ENCODE results near the gene AACS. TPM values are rescaled to one million over a fixed set of nuclear protein-coding genes. Genes with fewer than 3 reads are reported as not detected.

The AACS gene
- total RNA-seq, 2 donors from 2014 or later = 15.0 to 22.4 TPM

- TF ChIP-seq POLR2A (IDR thresholded peaks at IDR 0.05) (no peak), CTCF (IDR thresholded peaks at IDR 0.05) (peak; percentile 93 to 100 (median 97))
- H3K36me3 ChIP-seq (replicated peaks in 1 of 2; ENCODE audit: insufficient read depth in 1 of 2, low read depth in 2 of 2) = no peaks in the 10 kb centered on the region
- H3K27me3 ChIP-seq = peaks cover 0 to 18% of the 10 kb centered on the region in 2 donors
- peaks cover 20% of the 10 kb centered on the region for H3K4me1 ChIP-seq
- DNase-seq (peak; percentile 75 to 82 (median 80)), ATAC-seq (peak; percentile 65)
- H3K9me3 ChIP-seq = no peaks in the 10 kb centered on the region
- no peak overlapping the region for H3K4me3 ChIP-seq
- intact Hi-C loops (cut with DNase I) = no loop called here
- H3K27ac ChIP-seq = no peak overlapping the region
- 6 to 11% methylated on average over 12 to 27 of the region's 27 CpGs for WGBS, 2 donors
These were observed 118.2 kb downstream of the AACS start for GRCh38 chr12:125183187-125184067.

GRCh38 chr12:125184213-125184967 is 119.2 kb downstream of the AACS start:
- Histone ChIP-seq H3K27me3 (peaks cover 0 to 25% of the 10 kb centered on the region in 2 donors), H3K9me3 (no peaks in the 10 kb centered on the region), H3K27ac (no peak overlapping the region), H3K4me3 (no peak overlapping the region), H3K36me3 (replicated peaks in 1 of 2; ENCODE audit: insufficient read depth in 1 of 2, low read depth in 2 of 2) (no peaks in the 10 kb centered on the region), H3K4me1 (peaks cover 20% of the 10 kb centered on the region)
- TF ChIP-seq POLR2A (IDR thresholded peaks at IDR 0.05) (no peak), CTCF (IDR thresholded peaks at IDR 0.05) (no peak)
- ATAC-seq (no peak), DNase-seq (no peak)
- intact Hi-C loops (cut with DNase I) = no loop called here
- 23 to 27% methylated on average over 16 of the region's 16 CpGs for WGBS, 2 donors

GRCh38 chr12:125185311-125185739 is 120.1 kb downstream of the AACS start:
- 14 to 23% methylated on average over 12 to 21 of the region's 21 CpGs for WGBS, 2 donors
- no peak for DNase-seq
- intact Hi-C loops (cut with DNase I) = no loop called here
- Histone ChIP-seq H3K27ac (no peak overlapping the region), H3K4me3 (no peak overlapping the region), H3K4me1 (peaks cover 20% of the 10 kb centered on the region), H3K36me3 (replicated peaks in 1 of 2; ENCODE audit: insufficient read depth in 1 of 2, low read depth in 2 of 2) (no peaks in the 10 kb centered on the region), H3K27me3 (peaks cover 0 to 34% of the 10 kb centered on the region in 2 donors), H3K9me3 (no peaks in the 10 kb centered on the region)
- ATAC-seq = no peak
- TF ChIP-seq POLR2A (IDR thresholded peaks at IDR 0.05) (no peak), CTCF (IDR thresholded peaks at IDR 0.05) (no peak)

- WGBS, 2 donors = 0 to 2% methylated on average over 8 to 63 of the region's 71 CpGs
- H3K4me3 ChIP-seq = no peak within 1 kb of the TSS
- no peaks in the 10 kb centered on the region for H3K9me3 ChIP-seq
- TF ChIP-seq POLR2A (IDR thresholded peaks at IDR 0.05) (no peak), CTCF (IDR thresholded peaks at IDR 0.05) (peak in 5 of 7 experiments; percentile 15 to 61 (median 44))
- intact Hi-C loops (cut with DNase I) = no loop called here
- peaks cover 20% of the 10 kb centered on the region for H3K4me1 ChIP-seq
- ATAC-seq = peak; percentile 76
- no peak within 1 kb of the TSS for H3K27ac ChIP-seq
- H3K36me3 ChIP-seq (replicated peaks in 1 of 2; ENCODE audit: insufficient read depth in 1 of 2, low read depth in 2 of 2) = no peaks in the 10 kb centered on the region
- peak; percentile 66 to 83 (median 72) for DNase-seq
- H3K27me3 ChIP-seq = peaks cover 0 to 34% of the 10 kb centered on the region in 2 donors
These were observed 120.7 kb downstream of the AACS start, which contains the start of gene TMEM132B for GRCh38 chr12:125185740-125186470. Gene TMEM132B (plus strand): TSS chr12:125186386.

Data from body of pancreas (tissue), 4 donors.